SU-DHL-6 (cell line): Measurements from ENCODE around the gene HMCN2.

ENCODE experiments used
- EZH2phosphoT487 ChIP-seq: fragments of 200-600 bp; sonication (generic), shearing (Covaris generic); conservative IDR thresholded peaks from 2 replicates; pipeline ENCODE4 v1.6.1; 2018; ENCODE audit warnings: mild to moderate bottlenecking, antibody characterized with exemption, low read length, moderate library complexity, mixed read lengths
- TF ChIP-seq, protein P1 (sequence below): fragments of 200-600 bp; sonication (generic); IDR thresholded peaks from one replicate; pipeline ENCODE4 v1.5.1; 2017; ENCODE audit warnings: antibody characterized with exemption, mild to moderate bottlenecking, low read length, moderate library complexity; ENCODE audit not compliant: insufficient read depth, poor library complexity, severe bottlenecking

DNA sequence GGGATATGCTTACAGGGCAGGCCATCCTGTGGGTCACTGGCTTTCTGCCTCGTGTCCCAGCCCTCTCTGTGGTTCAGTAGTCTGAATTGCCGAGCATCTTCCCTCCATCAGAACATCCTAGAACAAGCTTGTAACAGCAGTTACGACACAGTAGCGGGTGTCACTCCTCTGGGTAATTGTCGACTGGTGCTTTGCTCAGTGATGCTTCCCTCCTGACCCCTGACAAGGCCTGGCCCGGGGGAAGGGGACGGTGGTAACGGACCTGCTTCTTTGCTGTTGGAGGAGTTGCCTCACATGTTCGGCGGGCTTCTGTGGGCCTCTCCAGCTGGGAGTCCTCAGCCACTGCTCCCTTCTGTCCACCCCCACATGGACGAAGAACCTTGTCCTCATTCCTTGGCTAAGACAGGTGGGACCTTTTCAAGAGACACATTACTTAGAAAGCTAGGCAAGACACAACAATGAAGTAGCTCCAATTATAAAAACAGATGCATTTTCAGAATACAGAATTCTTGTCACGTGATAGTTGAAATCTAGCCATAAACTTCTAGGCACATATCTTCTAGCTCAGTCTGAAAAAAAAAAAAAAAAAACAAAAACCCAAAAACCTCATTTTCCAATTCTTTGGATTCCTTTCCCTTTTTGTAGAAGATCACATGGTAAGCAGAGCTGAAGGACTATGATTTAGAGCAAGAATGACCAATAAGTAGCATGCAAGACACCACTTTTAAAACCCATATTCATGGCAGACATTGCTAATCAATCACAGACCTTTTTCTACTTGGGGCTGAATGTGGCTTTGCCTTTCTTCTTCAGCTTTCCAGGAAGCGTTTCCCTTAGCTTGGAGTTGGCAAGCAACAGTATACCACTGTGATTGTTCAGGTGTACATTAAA is 25.0 kb downstream of the HMCN2 start:
- TF ChIP-seq, protein P1, sequence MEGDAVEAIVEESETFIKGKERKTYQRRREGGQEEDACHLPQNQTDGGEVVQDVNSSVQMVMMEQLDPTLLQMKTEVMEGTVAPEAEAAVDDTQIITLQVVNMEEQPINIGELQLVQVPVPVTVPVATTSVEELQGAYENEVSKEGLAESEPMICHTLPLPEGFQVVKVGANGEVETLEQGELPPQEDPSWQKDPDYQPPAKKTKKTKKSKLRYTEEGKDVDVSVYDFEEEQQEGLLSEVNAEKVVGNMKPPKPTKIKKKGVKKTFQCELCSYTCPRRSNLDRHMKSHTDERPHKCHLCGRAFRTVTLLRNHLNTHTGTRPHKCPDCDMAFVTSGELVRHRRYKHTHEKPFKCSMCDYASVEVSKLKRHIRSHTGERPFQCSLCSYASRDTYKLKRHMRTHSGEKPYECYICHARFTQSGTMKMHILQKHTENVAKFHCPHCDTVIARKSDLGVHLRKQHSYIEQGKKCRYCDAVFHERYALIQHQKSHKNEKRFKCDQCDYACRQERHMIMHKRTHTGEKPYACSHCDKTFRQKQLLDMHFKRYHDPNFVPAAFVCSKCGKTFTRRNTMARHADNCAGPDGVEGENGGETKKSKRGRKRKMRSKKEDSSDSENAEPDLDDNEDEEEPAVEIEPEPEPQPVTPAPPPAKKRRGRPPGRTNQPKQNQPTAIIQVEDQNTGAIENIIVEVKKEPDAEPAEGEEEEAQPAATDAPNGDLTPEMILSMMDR, result no peak
- TF ChIP-seq EZH2phosphoT487, result no peak
